ENCODE data around the gene PTPRA. TPM values are rescaled to one million over a fixed set of nuclear protein-coding genes. Genes with fewer than 3 reads are reported as not detected.

The PTPRA gene
- total RNA-seq, 1 experiment from 2014 or later, result 45.2 TPM

DNA sequence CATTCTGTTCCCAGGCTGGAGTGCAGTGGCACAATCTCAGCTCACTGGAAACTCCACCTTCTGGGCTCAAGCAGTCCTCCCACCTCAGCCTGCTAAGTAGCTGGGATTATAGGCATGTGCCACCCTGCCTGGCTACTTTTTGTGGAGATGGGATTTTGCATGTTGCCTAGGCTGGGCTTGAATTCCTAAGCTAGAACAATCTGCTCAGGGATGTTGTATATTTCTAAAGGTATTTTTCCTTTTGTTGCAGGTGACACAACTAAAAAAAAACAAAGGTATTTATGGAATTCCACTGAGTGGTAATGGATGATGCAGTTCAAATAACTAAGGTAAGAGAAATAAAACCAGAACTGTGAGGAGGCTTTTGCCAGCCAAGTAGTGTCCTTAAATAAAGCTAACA lies 49.7 kb downstream of the PTPRA start:
- Histone ChIP-seq H3K79me2 (ENCODE audit: insufficient read depth, low read length) (peaks cover 3% of the 10 kb centered on the region; the same call in 1 of the 2 replicates), H3K4me2 (ENCODE audit: insufficient read depth, insufficient read length, low read length) (no peak overlapping the region), H3K27ac (ENCODE audit: insufficient read length, low read depth, low read length) (no peak overlapping the region), H3K79me1 (ENCODE audit: insufficient read depth, low read depth, low read length, poor library complexity, severe bottlenecking) (peaks cover 5% of the 10 kb centered on the region), H3K9ac (ENCODE audit: extremely low read depth, insufficient read length, low read length) (no peak overlapping the region), H4K5ac (ENCODE audit: insufficient read length, low read depth, low read length) (no peak overlapping the region), H3K18ac (ENCODE audit: insufficient read length, low read depth, low read length) (no peak overlapping the region), H3K56ac (ENCODE audit: insufficient read length, low read depth, low read length) (no peak overlapping the region), H4K91ac (ENCODE audit: insufficient read length, low read depth, low read length) (no peak overlapping the region), H2BK12ac (ENCODE audit: insufficient read length, low read depth, low read length) (no peak overlapping the region), H3K9me3 (ENCODE audit: control insufficient read depth, low read depth, low read length) (no peaks in the 10 kb centered on the region), H2BK5ac (ENCODE audit: insufficient read length, low read length) (no peak overlapping the region), H3K4me1 (ENCODE audit: insufficient read depth, low read length) (peaks cover 12% of the 10 kb centered on the region), H3T11ph (ENCODE audit: low read length) (no peak overlapping the region), H4K20me1 (ENCODE audit: control insufficient read depth, insufficient read depth, insufficient read length) (no peaks in the 10 kb centered on the region), H2BK15ac (ENCODE audit: low read depth, low read length) (no peak overlapping the region), H3K4ac (ENCODE audit: low read depth, low read length) (no peak overlapping the region), H3K27me3 (ENCODE audit: insufficient read depth, low read length) (no peaks in the 10 kb centered on the region), H3K23ac (ENCODE audit: insufficient read length, low read depth, low read length) (no peak overlapping the region), H2AFZ (ENCODE audit: low read length) (no peak overlapping the region), H3K14ac (ENCODE audit: insufficient read depth, low read length) (no peak overlapping the region), H2BK20ac (ENCODE audit: low read depth, low read length, poor library complexity, severe bottlenecking) (no peak overlapping the region), H3K23me2 (ENCODE audit: insufficient read length, low read depth, low read length, poor library complexity, severe bottlenecking) (no peaks in the 10 kb centered on the region), H2AK5ac (ENCODE audit: insufficient read length, low read length) (no peak overlapping the region), H2BK120ac (ENCODE audit: low read depth, low read length, poor library complexity, severe bottlenecking) (no peak overlapping the region), H4K8ac (replicated peaks; ENCODE audit: insufficient read length, low read depth, low read length) (no peak overlapping the region)
- H3K9me3 Mint-ChIP-seq, result no peaks in the 10 kb centered on the region
- no peak overlapping the region for H3K4me3 Mint-ChIP-seq
- peaks cover 4 to 31% (median 27%) of the 10 kb centered on the region in 3 experiments; a peak in 6 of 7 replicates for H3K36me3 Mint-ChIP-seq (ENCODE audit: insufficient read depth in 1 of 3, low read depth in 3 of 3)
- no peak overlapping the region; a peak in 1 of 7 replicates for H3K27ac Mint-ChIP-seq
- no peaks in the 10 kb centered on the region for H3K27me3 Mint-ChIP-seq (ENCODE audit: low read depth)
- DNase-seq, result no peak
- H3K4me1 Mint-ChIP-seq, result peaks cover 20 to 26% of the 10 kb centered on the region in 2 experiments
- TF ChIP-seq, protein P1, sequence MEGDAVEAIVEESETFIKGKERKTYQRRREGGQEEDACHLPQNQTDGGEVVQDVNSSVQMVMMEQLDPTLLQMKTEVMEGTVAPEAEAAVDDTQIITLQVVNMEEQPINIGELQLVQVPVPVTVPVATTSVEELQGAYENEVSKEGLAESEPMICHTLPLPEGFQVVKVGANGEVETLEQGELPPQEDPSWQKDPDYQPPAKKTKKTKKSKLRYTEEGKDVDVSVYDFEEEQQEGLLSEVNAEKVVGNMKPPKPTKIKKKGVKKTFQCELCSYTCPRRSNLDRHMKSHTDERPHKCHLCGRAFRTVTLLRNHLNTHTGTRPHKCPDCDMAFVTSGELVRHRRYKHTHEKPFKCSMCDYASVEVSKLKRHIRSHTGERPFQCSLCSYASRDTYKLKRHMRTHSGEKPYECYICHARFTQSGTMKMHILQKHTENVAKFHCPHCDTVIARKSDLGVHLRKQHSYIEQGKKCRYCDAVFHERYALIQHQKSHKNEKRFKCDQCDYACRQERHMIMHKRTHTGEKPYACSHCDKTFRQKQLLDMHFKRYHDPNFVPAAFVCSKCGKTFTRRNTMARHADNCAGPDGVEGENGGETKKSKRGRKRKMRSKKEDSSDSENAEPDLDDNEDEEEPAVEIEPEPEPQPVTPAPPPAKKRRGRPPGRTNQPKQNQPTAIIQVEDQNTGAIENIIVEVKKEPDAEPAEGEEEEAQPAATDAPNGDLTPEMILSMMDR (conservative IDR thresholded peaks at IDR 0.05), result no peak
